HG03378 (cell line): ENCODE measurements around the gene ADAMTS17.

Source experiments
- ATAC-seq: cut with Tn5 transposase; IDR thresholded peaks from one replicate; pipeline ENCODE4 v1.9.1; 2021; ENCODE audit warnings: mild to moderate bottlenecking, moderate library complexity; ENCODE audit not compliant: unreplicated experiment

Gene ADAMTS17

GRCh38 chr15:100310513-100311153 lies 31.1 kb downstream of the ADAMTS17 start:
- ATAC-seq, result no peak

- no peak for ATAC-seq
Observed at GRCh38 chr15:100310041-100310405, 31.8 kb downstream of the ADAMTS17 start.

- ATAC-seq, result no peak
Observed at GRCh38 chr15:100309109-100310040, 32.4 kb downstream of the ADAMTS17 start.

- ATAC-seq, result no peak
Observed at GRCh38 chr15:100308608-100309007, 33.2 kb downstream of the ADAMTS17 start.

GRCh38 chr15:100308213-100308600 lies 33.6 kb downstream of the ADAMTS17 start:
- ATAC-seq, result no peak

- no peak for ATAC-seq
Observed at GRCh38 chr15:100307241-100308212, 34.2 kb downstream of the ADAMTS17 start.

- no peak for ATAC-seq
Observed at GRCh38 chr15:100306098-100306497, 35.7 kb downstream of the ADAMTS17 start.

- ATAC-seq, result peak; percentile 61
Observed at GRCh38 chr15:100301910-100302431, 39.8 kb downstream of the ADAMTS17 start.

GRCh38 chr15:100298257-100298656 lies 43.5 kb downstream of the ADAMTS17 start:
- no peak for ATAC-seq

GRCh38 chr15:100297812-100298211 lies 44.0 kb downstream of the ADAMTS17 start:
- no peak for ATAC-seq

GRCh38 chr15:100295939-100296565 lies 45.7 kb downstream of the ADAMTS17 start:
- no peak for ATAC-seq

GRCh38 chr15:100292010-100292409 lies 49.8 kb downstream of the ADAMTS17 start:
- ATAC-seq, result no peak

- ATAC-seq, result no peak
Observed at GRCh38 chr15:100291106-100291505, 50.7 kb downstream of the ADAMTS17 start.

GRCh38 chr15:100285641-100286295 lies 56.0 kb downstream of the ADAMTS17 start:
- ATAC-seq, result no peak

- ATAC-seq, result no peak
Observed at GRCh38 chr15:100284701-100285100, 57.1 kb downstream of the ADAMTS17 start.

- no peak for ATAC-seq
Observed at GRCh38 chr15:100284191-100284590, 57.6 kb downstream of the ADAMTS17 start.

- no peak for ATAC-seq
Observed at GRCh38 chr15:100281096-100281917, 60.5 kb downstream of the ADAMTS17 start.

- no peak for ATAC-seq
Observed at GRCh38 chr15:100279849-100280248, 61.9 kb downstream of the ADAMTS17 start.

- no peak for ATAC-seq
Observed at GRCh38 chr15:100279446-100279845, 62.3 kb downstream of the ADAMTS17 start.
